Measurements from ENCODE around the gene GLI3. TPM values are rescaled to one million over a fixed set of nuclear protein-coding genes. Genes with fewer than 3 reads are reported as not detected.

Gene GLI3
- total RNA-seq, 1 donor from 2014 or later: 57.0 TPM

- H3K27me3 Mint-ChIP-seq (ENCODE audit: unreplicated experiment): no peaks in the 10 kb centered on the region
Observed at GRCh38 chr7:42077271-42078135, 159.5 kb downstream of the GLI3 start.

GRCh38 chr7:42076870-42077269 lies 160.1 kb downstream of the GLI3 start:
- Mint-ChIP-seq H3K9me3 (ENCODE audit: unreplicated experiment) (no peaks in the 10 kb centered on the region), H3K4me1 (ENCODE audit: unreplicated experiment) (peaks cover 32% of the 10 kb centered on the region)

More at GRCh38 chr7:42077271-42078135, 159.5 kb downstream of the GLI3 start:
- H3K36me3 Mint-ChIP-seq (ENCODE audit: unreplicated experiment): peaks cover 29% of the 10 kb centered on the region
- DNase-seq (ENCODE audit: extremely low spot score, unreplicated experiment): no peak
- no peak for TF ChIP-seq CTCF (IDR thresholded peaks at IDR 0.05)
- H3K9me3 Mint-ChIP-seq (ENCODE audit: unreplicated experiment): no peaks in the 10 kb centered on the region
- no peak overlapping the region for H3K4me3 Mint-ChIP-seq (ENCODE audit: unreplicated experiment)
- peak overlapping the region; percentile 64 for H3K27ac Mint-ChIP-seq (ENCODE audit: unreplicated experiment)
- peaks cover 37% of the 10 kb centered on the region for H3K4me1 Mint-ChIP-seq (ENCODE audit: unreplicated experiment)

GRCh38 chr7:42075418-42075817 lies 161.6 kb downstream of the GLI3 start:
- peaks cover 29% of the 10 kb centered on the region for H3K36me3 Mint-ChIP-seq (ENCODE audit: unreplicated experiment)
- H3K4me3 Mint-ChIP-seq (ENCODE audit: unreplicated experiment): no peak overlapping the region
- TF ChIP-seq CTCF (IDR thresholded peaks at IDR 0.05): no peak
- H3K4me1 Mint-ChIP-seq (ENCODE audit: unreplicated experiment): peaks cover 28% of the 10 kb centered on the region
- no peaks in the 10 kb centered on the region for H3K9me3 Mint-ChIP-seq (ENCODE audit: unreplicated experiment)
- no peaks in the 10 kb centered on the region for H3K27me3 Mint-ChIP-seq (ENCODE audit: unreplicated experiment)
- no peak overlapping the region for H3K27ac Mint-ChIP-seq (ENCODE audit: unreplicated experiment)
- DNase-seq (ENCODE audit: extremely low spot score, unreplicated experiment): no peak

More at GRCh38 chr7:42076870-42077269, 160.1 kb downstream of the GLI3 start:
- Mint-ChIP-seq H3K27ac (ENCODE audit: unreplicated experiment) (peak overlapping the region; percentile 12), H3K27me3 (ENCODE audit: unreplicated experiment) (no peaks in the 10 kb centered on the region), H3K36me3 (ENCODE audit: unreplicated experiment) (peaks cover 29% of the 10 kb centered on the region), H3K4me3 (ENCODE audit: unreplicated experiment) (no peak overlapping the region)
- TF ChIP-seq CTCF (IDR thresholded peaks at IDR 0.05): no peak
- no peak for DNase-seq (ENCODE audit: extremely low spot score, unreplicated experiment)

- H3K4me1 Mint-ChIP-seq (ENCODE audit: unreplicated experiment): peaks cover 28% of the 10 kb centered on the region
- no peak overlapping the region for H3K4me3 Mint-ChIP-seq (ENCODE audit: unreplicated experiment)
Observed at GRCh38 chr7:42074076-42074475, 162.9 kb downstream of the GLI3 start.

More at GRCh38 chr7:42074076-42074475, 162.9 kb downstream of the GLI3 start:
- Mint-ChIP-seq H3K27ac (ENCODE audit: unreplicated experiment) (no peak overlapping the region), H3K9me3 (ENCODE audit: unreplicated experiment) (peaks cover 3% of the 10 kb centered on the region), H3K36me3 (ENCODE audit: unreplicated experiment) (peaks cover 33% of the 10 kb centered on the region), H3K27me3 (ENCODE audit: unreplicated experiment) (no peaks in the 10 kb centered on the region)
- DNase-seq (ENCODE audit: extremely low spot score, unreplicated experiment): no peak
- TF ChIP-seq CTCF (IDR thresholded peaks at IDR 0.05): no peak
